K562 (cell line): Measurements from ENCODE around the gene CCDC124. TPM values are rescaled to one million over a fixed set of nuclear protein-coding genes. Genes with fewer than 3 reads are reported as not detected.

Experiments used
- CBFA2T2 ChIP-seq: fragments of 450-650 bp; conservative IDR thresholded peaks from 2 replicates; pipeline ENCODE4 v1.6.1; 2017; ENCODE audit warnings: mild to moderate bottlenecking
- E2F8 ChIP-seq: fragments of 450-650 bp; IDR thresholded peaks from 2 replicates; pipeline ENCODE4 v1.7.1; 2018; ENCODE audit warnings: mild to moderate bottlenecking, low read depth; ENCODE audit not compliant: partially characterized antibody
- ETV5 ChIP-seq: sonication (generic); formaldehyde crosslinking; IDR thresholded peaks from 2 replicates; pipeline ENCODE4 v1.4.0; 2020; ENCODE audit warnings: low read depth, mild to moderate bottlenecking, missing genetic modification reagents
- HMG20A ChIP-seq: fragments of 450-650 bp; formaldehyde crosslinking; conservative IDR thresholded peaks from 2 replicates; pipeline ENCODE4 v1.4.0; 2020; ENCODE audit warnings: mild to moderate bottlenecking, mixed read lengths
- HMGN3 ChIP-seq: IDR thresholded peaks from 2 replicates; pipeline ENCODE4 v1.6.1; 2011; ENCODE audit warnings: borderline replicate concordance, low read depth, mild to moderate bottlenecking, mixed read lengths, low read length; ENCODE audit not compliant: insufficient read length; ENCODE audit errors: extremely low read depth
- IRF2 ChIP-seq: sonication (generic); formaldehyde crosslinking; IDR thresholded peaks from 2 replicates; pipeline ENCODE4 v1.8.1; 2022; ENCODE audit warnings: mild to moderate bottlenecking, missing genetic modification reagents
- MCM3 ChIP-seq: fragments of 450-650 bp; IDR thresholded peaks from 2 replicates; pipeline ENCODE4 v1.6.1; 2016
- MTA3 ChIP-seq: fragments of 450-650 bp; formaldehyde crosslinking; IDR thresholded peaks from 2 replicates; pipeline ENCODE4 v1.6.1; 2017; ENCODE audit warnings: mild to moderate bottlenecking, borderline replicate concordance
- MYC ChIP-seq, 2 experiments: fragments of 250-450 bp in 1 of 2; sonication (Bioruptor Pico) in 1 of 2; IDR thresholded peaks; 2 replicates each; pipeline versions ENCODE4 v1.5.1 to v1.6.1; 2012 to 2021; ENCODE audit warnings: low read depth in 2 of 2, borderline replicate concordance in 1 of 2, improper control_type of control experiment in 1 of 2, low read length in 1 of 2, mild to moderate bottlenecking in 1 of 2, moderate library complexity in 1 of 2
- PBX2 ChIP-seq, 2 experiments: IDR thresholded peaks in 1 of 2; conservative IDR thresholded peaks in 1 of 2; 2 replicates each; pipeline ENCODE4 v1.6.1; 2016; ENCODE audit warnings: low read depth in 2 of 2, mild to moderate bottlenecking in 1 of 2, missing compliant biosample characterization in 1 of 2, missing genetic modification characterization in 1 of 2, moderate library complexity in 1 of 2
- RBM25 ChIP-seq: fragments of 200-400 bp; formaldehyde crosslinking; IDR thresholded peaks from 2 replicates; pipeline ENCODE4 v1.6.1; 2018; ENCODE audit warnings: low read length, low read depth, moderate library complexity; ENCODE audit not compliant: severe bottlenecking
- SETDB1 ChIP-seq: IDR thresholded peaks from one replicate; pipeline ENCODE4 v1.6.1; 2012; ENCODE audit warnings: low read length, control low read depth, inconsistent platforms
- UBTF ChIP-seq, 2 experiments: IDR thresholded peaks; 2 replicates each; pipeline ENCODE4 v1.6.1; 2012; ENCODE audit warnings: improper control_type of control experiment in 2 of 2, low read depth in 2 of 2, low read length in 2 of 2, borderline replicate concordance in 1 of 2
- VEZF1 ChIP-seq: fragments of 200-800 bp; sonication (Bioruptor generic); IDR thresholded peaks from 2 replicates; pipeline ENCODE4 v1.6.1; 2017; ENCODE audit warnings: missing genetic modification characterization, missing compliant biosample characterization
- WHSC1 ChIP-seq: IDR thresholded peaks from one replicate; pipeline ENCODE4 v1.6.1; 2012; ENCODE audit warnings: low read length, control low read depth, inconsistent platforms
- ZNF282 ChIP-seq: sonication (generic); formaldehyde crosslinking; IDR thresholded peaks from 2 replicates; pipeline ENCODE4 v1.8.1; 2023; ENCODE audit warnings: missing genetic modification reagents
- ZNF668 ChIP-seq: fragments of 250-450 bp; sonication (Bioruptor Pico); IDR thresholded peaks from 2 replicates; pipeline ENCODE4 v1.8.0; 2022; ENCODE audit warnings: mild to moderate bottlenecking, inconsistent platforms
- ZZZ3 ChIP-seq: fragments of 450-650 bp; IDR thresholded peaks from 2 replicates; pipeline ENCODE4 v1.6.1; 2016; ENCODE audit warnings: antibody characterized with exemption, mild to moderate bottlenecking, moderate library complexity
- polyA plus RNA-seq, 8 experiments: library from polyadenylated mRNA; depleted of rRNA in 4 of 8; stranded (reverse) in 5 of 8; unstranded in 3 of 8; fragments of >200 nt; fragmentation: Nextera tagmentation in 2 of 8; fragmentation: Illumina TruSeq in 1 of 8; extraction: Ambion mirVana in 2 of 8; extraction: Trizol in 1 of 8; gene quantifications; 2 replicates each; pipeline versions ENCODE4 v1.2.1 to v1.2.3, GENCODE V29; 2011 to 2014; ENCODE audit warnings: inconsistent platforms in 1 of 8, missing spikeins in 1 of 8
- total RNA-seq, 7 experiments: library from RNA; depleted of rRNA in 6 of 7; stranded (reverse); fragments of >200 nt in 6 of 7; fragmentation: Illumina TruSeq in 2 of 7; extraction: Trizol in 2 of 7; gene quantifications; 2 replicates each; pipeline versions ENCODE4 v1.2.1 to v1.2.3, GENCODE V29; 2011 to 2021; ENCODE audit warnings: low replicate concordance in 1 of 7

CCDC124 gene
- total and polyA plus RNA-seq, 9 of the 15 experiments (the other 6 are each of a cell fraction or from before 2014, with no cell fraction given): 5.8 to 234 (median 40.1) TPM

GRCh38 chr19:17966550-17967256, 33.9 kb downstream of the CCDC124 start, which contains the start of gene KCNN1 (continued):
- TF ChIP-seq MCM3 (no peak), HMGN3 (no peak), IRF2 (CRISPR knock-in tag) (no peak), ZZZ3 (no peak), RBM25 (no peak), WHSC1 (no peak), ZNF668 (CRISPR knock-in tag) (no peak), MTA3 (no peak), MYC (IDR thresholded peaks at IDR 0.05; ENCODE audit: low read depth, low read length) (no peak), MYC (CRISPR knock-in tag; IDR thresholded peaks at IDR 0.05; ENCODE audit: borderline replicate concordance, low read depth) (no peak), SETDB1 (no peak), VEZF1 (peak; percentile 63), CBFA2T2 (no peak), ETV5 (CRISPR knock-in tag) (no peak), UBTF (IDR thresholded peaks at IDR 0.05; ENCODE audit: borderline replicate concordance in 1 of 2, low read depth in 2 of 2, low read length in 2 of 2) (no peak), ZNF282 (CRISPR knock-in tag) (no peak), E2F8 (no peak), HMG20A (no peak), PBX2 (CRISPR knock-in tag; IDR thresholded peaks at IDR 0.05; ENCODE audit: low read depth) (no peak), PBX2 (tag; conservative IDR thresholded peaks at IDR 0.05; ENCODE audit: low read depth) (no peak)
